Liver (tissue), 9 donors: ENCODE measurements around the gene FBXO4. TPM values are rescaled to one million over a fixed set of nuclear protein-coding genes. Genes with fewer than 3 reads are reported as not detected.

Experiments used
- DNase-seq: peaks from one replicate; pipeline ENCODE4 v3.0.0-alpha.2; 2017; ENCODE audit warnings: low spot score
- H3K27ac ChIP-seq, 2 donors: one replicate each; pipeline ENCODE4 v1.7.0; 2013; ENCODE audit warnings: inconsistent platforms in 2 of 2, low read length in 2 of 2, control low read depth in 1 of 2, low read depth in 1 of 2, mild to moderate bottlenecking in 1 of 2
- H3K27me3 ChIP-seq, 4 donors: one replicate each; pipeline versions ENCODE4 v1.6.1 to v1.7.0; 2013; ENCODE audit warnings: low read length in 3 of 4, inconsistent platforms in 1 of 4, mild to moderate bottlenecking in 1 of 4, moderate library complexity in 1 of 4; ENCODE audit not compliant: control insufficient read depth in 4 of 4, insufficient read depth in 4 of 4
- H3K36me3 ChIP-seq, 4 donors: one replicate each; pipeline versions ENCODE4 v1.6.1 to v1.7.0; 2013; ENCODE audit warnings: low read length in 3 of 4, mild to moderate bottlenecking in 3 of 4, low read depth in 1 of 4, moderate library complexity in 1 of 4; ENCODE audit not compliant: control insufficient read depth in 4 of 4, insufficient read depth in 3 of 4
- H3K4me1 ChIP-seq, 4 donors: one replicate each; pipeline versions ENCODE4 v1.6.1 to v1.7.0; 2013; ENCODE audit warnings: low read length in 3 of 4, mild to moderate bottlenecking in 3 of 4, moderate library complexity in 1 of 4; ENCODE audit not compliant: control insufficient read depth in 4 of 4, insufficient read depth in 4 of 4
- H3K4me3 ChIP-seq, 3 donors: one replicate each; pipeline versions ENCODE4 v1.6.1 to v1.7.0; 2013; ENCODE audit warnings: low read length in 3 of 3, control low read depth in 1 of 3, low read depth in 1 of 3, mild to moderate bottlenecking in 1 of 3
- H3K9ac ChIP-seq, 2 donors: one replicate each; pipeline ENCODE4 v1.7.0; 2013; ENCODE audit warnings: low read length in 2 of 2, mild to moderate bottlenecking in 2 of 2, moderate library complexity in 2 of 2, control low read depth in 1 of 2, low read depth in 1 of 2
- H3K9me3 ChIP-seq, 4 donors: one replicate each; pipeline versions ENCODE4 v1.6.1 to v1.7.0; 2013; ENCODE audit warnings: low read length in 3 of 4; ENCODE audit not compliant: control insufficient read depth in 4 of 4
- EGR1 ChIP-seq, 2 donors: IDR thresholded peaks; 2 replicates each; pipeline ENCODE4 v1.6.1; 2016 to 2018; ENCODE audit warnings: antibody characterized with exemption in 2 of 2, low read depth in 2 of 2
- FOXA1 ChIP-seq: IDR thresholded peaks from 2 replicates; pipeline ENCODE4 v1.6.1; 2016; ENCODE audit warnings: antibody characterized with exemption
- FOXA2 ChIP-seq: IDR thresholded peaks from 2 replicates; pipeline ENCODE4 v1.6.1; 2016; ENCODE audit warnings: antibody characterized with exemption
- GABPA ChIP-seq, 2 donors: IDR thresholded peaks in 1 of 2; conservative IDR thresholded peaks in 1 of 2; 2 replicates each; pipeline ENCODE4 v1.6.1; 2016; ENCODE audit warnings: antibody characterized with exemption in 2 of 2, mild to moderate bottlenecking in 1 of 2, moderate library complexity in 1 of 2
- HNF4A ChIP-seq, 2 donors: conservative IDR thresholded peaks; 2 replicates each; pipeline ENCODE4 v1.6.1; 2016; ENCODE audit warnings: antibody characterized with exemption in 2 of 2, mild to moderate bottlenecking in 2 of 2
- HNF4G ChIP-seq: IDR thresholded peaks from 2 replicates; pipeline ENCODE4 v1.6.1; 2016; ENCODE audit warnings: antibody characterized with exemption
- JUND ChIP-seq, 2 donors: IDR thresholded peaks; 2 replicates each; pipeline ENCODE4 v1.6.1; 2016; ENCODE audit warnings: antibody characterized with exemption in 2 of 2
- MAX ChIP-seq: IDR thresholded peaks from 2 replicates; pipeline ENCODE4 v1.6.1; 2016; ENCODE audit warnings: antibody characterized with exemption
- NR2F2 ChIP-seq: IDR thresholded peaks from 2 replicates; pipeline ENCODE4 v1.6.1; 2016; ENCODE audit warnings: antibody characterized with exemption
- RAD21 ChIP-seq, 2 donors: IDR thresholded peaks; 2 replicates each; pipeline ENCODE4 v1.6.1; 2016; ENCODE audit warnings: antibody characterized with exemption in 2 of 2, mild to moderate bottlenecking in 2 of 2
- REST ChIP-seq: IDR thresholded peaks from 2 replicates; pipeline ENCODE4 v1.6.1; 2016; ENCODE audit warnings: antibody characterized with exemption, mild to moderate bottlenecking
- RXRA ChIP-seq, 2 donors: IDR thresholded peaks; 2 replicates each; pipeline ENCODE4 v1.6.1; 2017 to 2018; ENCODE audit warnings: antibody characterized with exemption in 2 of 2, mild to moderate bottlenecking in 1 of 2
- SP1 ChIP-seq: IDR thresholded peaks from 2 replicates; pipeline ENCODE4 v1.6.1; 2018; ENCODE audit warnings: antibody characterized with exemption, mild to moderate bottlenecking
- TAF1 ChIP-seq: conservative IDR thresholded peaks from 2 replicates; pipeline ENCODE4 v1.6.1; 2016; ENCODE audit warnings: antibody characterized with exemption, mild to moderate bottlenecking
- YY1 ChIP-seq: IDR thresholded peaks from 2 replicates; pipeline ENCODE4 v1.6.1; 2016; ENCODE audit warnings: antibody characterized with exemption, mild to moderate bottlenecking
- ZBTB33 ChIP-seq: IDR thresholded peaks from 2 replicates; pipeline ENCODE4 v1.6.1; 2016; ENCODE audit warnings: antibody characterized with exemption
- WGBS: extraction: QIAGEN DNeasy Blood & Tissue Kit; methylation state at CpG from one replicate; pipeline ENCODE4 v1.1.7; 2013; 5-methylcytosine and 5-hydroxymethylcytosine counted together
- polyA plus RNA-seq, 2 donors: library from polyadenylated mRNA; stranded (reverse) in 1 of 2; unstranded in 1 of 2; fragments of 200-250 nt in 1 of 2; fragments of >200 nt in 1 of 2; fragmentation: Nextera tagmentation in 1 of 2; extraction: Ambion mirVana in 1 of 2; gene quantifications; one replicate each; pipeline versions ENCODE4 v1.2.1 to v1.2.3, GENCODE V29; 2013 to 2015
- total RNA-seq, 2 donors: library from RNA; depleted of rRNA; stranded (reverse); fragments of >200 nt; gene quantifications; one replicate each; pipeline ENCODE4 v1.2.3, GENCODE V29; 2014
- TF ChIP-seq, protein P1 (sequence below): IDR thresholded peaks from 2 replicates; pipeline ENCODE4 v1.6.1; 2016; ENCODE audit warnings: antibody characterized with exemption
- TF ChIP-seq, protein P2 (sequence below): fragments of 150-350 bp; IDR thresholded peaks from 2 replicates; pipeline ENCODE4 v1.5.1; 2017; ENCODE audit warnings: improper control_type of control experiment, low read depth, low read length; ENCODE audit not compliant: missing input control
- donor health status: healthy.
- donor health status: healthy.
- donor health status: healthy.
- donor health status: healthy.
- donor health status: healthy.

Gene FBXO4
- total and polyA plus RNA-seq, 4 donors: 5.6 to 8.8 (median 7.2) TPM

GRCh38 chr5:41921874-41922273 is 3.2 kb upstream of the FBXO4 start:
- TF ChIP-seq RAD21 (IDR thresholded peaks at IDR 0.05): no peak
- no peak for TF ChIP-seq HNF4G
- no peak for TF ChIP-seq JUND (IDR thresholded peaks at IDR 0.05)
- TF ChIP-seq SP1: no peak
- TF ChIP-seq ZBTB33: no peak
- no peak for TF ChIP-seq GABPA (IDR thresholded peaks at IDR 0.05 in 1 of 2, conservative IDR thresholded peaks at IDR 0.05 in 1 of 2)
- no peak for TF ChIP-seq YY1
- TF ChIP-seq MAX: no peak
- TF ChIP-seq FOXA2: no peak
- TF ChIP-seq, protein P1, sequence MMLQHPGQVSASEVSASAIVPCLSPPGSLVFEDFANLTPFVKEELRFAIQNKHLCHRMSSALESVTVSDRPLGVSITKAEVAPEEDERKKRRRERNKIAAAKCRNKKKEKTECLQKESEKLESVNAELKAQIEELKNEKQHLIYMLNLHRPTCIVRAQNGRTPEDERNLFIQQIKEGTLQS: no peak
- TF ChIP-seq RXRA (IDR thresholded peaks at IDR 0.05): no peak
- TF ChIP-seq EGR1 (IDR thresholded peaks at IDR 0.05; ENCODE audit: low read depth in 2 of 2): no peak
- TF ChIP-seq FOXA1: no peak
- TF ChIP-seq TAF1: no peak
- TF ChIP-seq REST: no peak
- TF ChIP-seq HNF4A (conservative IDR thresholded peaks at IDR 0.05): no peak
- no peak for TF ChIP-seq NR2F2

GRCh38 chr5:41924526-41924871 is 582 bp upstream of the FBXO4 start:
- no peak for DNase-seq
- peak overlapping the region; percentile 91 to 95 for H3K27ac ChIP-seq
- H3K36me3 ChIP-seq: peaks cover 0 to 13% (median 10%) of the 10 kb centered on the region in 4 donors
- H3K9ac ChIP-seq: peak overlapping the region; percentile 23 to 97
- peaks cover 2 to 10% (median 5%) of the 10 kb centered on the region in 4 donors for H3K4me1 ChIP-seq
- no peaks in the 10 kb centered on the region for H3K27me3 ChIP-seq
- H3K4me3 ChIP-seq: peak overlapping the region; percentile 83 to 90 (median 85)
- whole genome bisulfite sequencing: 76% methylated on average over 4 of the region's 4 CpGs
- H3K9me3 ChIP-seq: no peaks in the 10 kb centered on the region
- TF ChIP-seq YY1: no peak
- no peak for TF ChIP-seq MAX
- TF ChIP-seq TAF1: no peak
- no peak for TF ChIP-seq EGR1 (IDR thresholded peaks at IDR 0.05; ENCODE audit: low read depth in 2 of 2)
- TF ChIP-seq SP1: no peak
- TF ChIP-seq, protein P1: no peak
- no peak for TF ChIP-seq HNF4A (conservative IDR thresholded peaks at IDR 0.05)
- no peak for TF ChIP-seq REST
- TF ChIP-seq RXRA (IDR thresholded peaks at IDR 0.05): no peak
- no peak for TF ChIP-seq HNF4G
- TF ChIP-seq NR2F2: no peak
- no peak for TF ChIP-seq FOXA2
- TF ChIP-seq, protein P2, sequence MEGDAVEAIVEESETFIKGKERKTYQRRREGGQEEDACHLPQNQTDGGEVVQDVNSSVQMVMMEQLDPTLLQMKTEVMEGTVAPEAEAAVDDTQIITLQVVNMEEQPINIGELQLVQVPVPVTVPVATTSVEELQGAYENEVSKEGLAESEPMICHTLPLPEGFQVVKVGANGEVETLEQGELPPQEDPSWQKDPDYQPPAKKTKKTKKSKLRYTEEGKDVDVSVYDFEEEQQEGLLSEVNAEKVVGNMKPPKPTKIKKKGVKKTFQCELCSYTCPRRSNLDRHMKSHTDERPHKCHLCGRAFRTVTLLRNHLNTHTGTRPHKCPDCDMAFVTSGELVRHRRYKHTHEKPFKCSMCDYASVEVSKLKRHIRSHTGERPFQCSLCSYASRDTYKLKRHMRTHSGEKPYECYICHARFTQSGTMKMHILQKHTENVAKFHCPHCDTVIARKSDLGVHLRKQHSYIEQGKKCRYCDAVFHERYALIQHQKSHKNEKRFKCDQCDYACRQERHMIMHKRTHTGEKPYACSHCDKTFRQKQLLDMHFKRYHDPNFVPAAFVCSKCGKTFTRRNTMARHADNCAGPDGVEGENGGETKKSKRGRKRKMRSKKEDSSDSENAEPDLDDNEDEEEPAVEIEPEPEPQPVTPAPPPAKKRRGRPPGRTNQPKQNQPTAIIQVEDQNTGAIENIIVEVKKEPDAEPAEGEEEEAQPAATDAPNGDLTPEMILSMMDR: no peak
- TF ChIP-seq JUND (IDR thresholded peaks at IDR 0.05): no peak
- TF ChIP-seq RAD21 (IDR thresholded peaks at IDR 0.05): no peak

More at GRCh38 chr5:41921874-41922273, 3.2 kb upstream of the FBXO4 start:
- Histone ChIP-seq H3K4me3 (no peak overlapping the region), H3K27me3 (no peaks in the 10 kb centered on the region), H3K4me1 (peaks cover 2 to 10% (median 4%) of the 10 kb centered on the region in 4 donors), H3K9me3 (no peaks in the 10 kb centered on the region), H3K36me3 (peaks cover 2 to 35% (median 31%) of the 10 kb centered on the region in 4 donors), H3K27ac (no peak overlapping the region), H3K9ac (no peak overlapping the region)
- 85% methylated on average over 1 of the region's 1 CpG for WGBS
- no peak for DNase-seq
